ENCODE results near the gene NTM.
A peak's percentile ranks its signal among the peaks of the same experiment; 100 is the strongest.

NTM gene

DNA sequence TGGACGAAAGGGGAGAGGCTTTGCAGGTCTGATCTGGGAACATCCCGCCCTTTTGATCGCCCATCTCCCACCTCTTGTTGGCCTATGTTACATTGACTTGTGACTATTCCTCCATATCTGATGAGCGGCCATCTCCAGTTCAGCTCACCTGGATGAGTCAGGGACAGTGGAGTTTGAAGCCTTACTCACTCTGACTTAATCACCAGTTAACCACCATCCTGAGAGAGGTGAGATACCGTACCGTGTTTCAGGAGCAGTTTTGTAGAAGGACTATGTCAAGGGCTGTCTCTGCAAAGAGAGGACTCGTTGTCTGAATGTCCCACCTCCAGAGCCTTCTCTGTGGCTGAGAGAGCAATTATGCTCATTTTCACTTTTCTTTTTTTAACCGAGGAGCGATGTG is 771.7 kb downstream of the NTM start:
- no peak for DNase-seq

DNA sequence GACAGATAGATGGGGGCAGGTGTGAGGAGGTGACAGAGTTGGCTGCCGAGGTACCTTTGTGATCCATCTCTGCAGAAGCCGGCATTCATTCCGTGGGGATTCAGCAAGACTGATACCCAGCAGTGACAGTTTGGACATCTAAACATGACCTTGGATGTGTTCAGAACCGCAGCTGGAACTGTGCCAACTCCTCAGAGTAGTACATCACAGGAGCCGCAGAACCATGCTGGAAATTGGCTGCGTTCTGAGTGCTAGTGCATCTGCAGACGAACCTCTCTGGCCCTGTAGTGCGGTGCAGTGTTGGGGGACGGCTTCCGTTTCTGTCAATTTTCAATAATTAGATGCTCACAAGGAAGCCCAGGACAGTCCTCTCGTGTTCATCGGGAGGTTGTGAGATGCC is 772.1 kb downstream of the NTM start:
- no peak for DNase-seq

DNA sequence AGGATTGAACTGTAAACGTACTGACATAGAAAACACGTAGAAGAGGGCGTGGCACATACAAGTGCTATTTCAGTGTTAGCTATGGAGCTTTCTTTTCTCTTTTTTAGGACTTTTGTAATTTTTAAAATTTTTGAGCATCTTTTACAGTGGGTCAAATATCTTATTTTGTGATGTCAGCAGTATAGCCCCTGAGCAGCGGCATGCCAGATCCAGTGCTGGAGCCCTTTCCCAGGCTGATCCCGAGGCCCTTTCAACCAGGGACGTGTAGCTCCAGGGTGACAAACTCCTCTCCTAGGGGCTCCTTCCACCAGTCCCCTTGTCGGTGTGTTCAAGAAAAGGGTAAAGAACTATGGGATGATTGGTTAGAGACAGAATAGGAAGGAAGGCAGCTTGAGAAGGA is 777.0 kb downstream of the NTM start:
- DNase-seq = no peak

DNA sequence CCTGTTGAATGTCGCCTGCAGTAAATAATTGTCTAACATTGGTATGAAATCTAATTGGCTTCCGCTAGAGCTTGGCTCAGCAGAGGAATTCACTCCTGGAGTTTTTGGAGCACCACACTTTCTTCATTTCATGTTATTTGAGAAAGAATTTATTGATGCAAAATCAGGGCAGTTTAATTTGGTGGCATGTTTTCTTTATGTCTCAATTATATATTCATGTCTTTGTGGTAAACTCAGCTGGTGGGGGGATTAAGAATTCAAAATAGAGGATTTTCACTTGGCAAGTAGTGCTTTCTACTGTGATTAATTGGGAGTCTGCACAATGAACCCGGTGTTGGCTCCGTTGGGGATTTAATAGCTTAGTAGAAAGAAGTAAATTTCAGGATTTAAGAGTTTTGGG is 784.4 kb downstream of the NTM start:
- DNase-seq = no peak

DNA sequence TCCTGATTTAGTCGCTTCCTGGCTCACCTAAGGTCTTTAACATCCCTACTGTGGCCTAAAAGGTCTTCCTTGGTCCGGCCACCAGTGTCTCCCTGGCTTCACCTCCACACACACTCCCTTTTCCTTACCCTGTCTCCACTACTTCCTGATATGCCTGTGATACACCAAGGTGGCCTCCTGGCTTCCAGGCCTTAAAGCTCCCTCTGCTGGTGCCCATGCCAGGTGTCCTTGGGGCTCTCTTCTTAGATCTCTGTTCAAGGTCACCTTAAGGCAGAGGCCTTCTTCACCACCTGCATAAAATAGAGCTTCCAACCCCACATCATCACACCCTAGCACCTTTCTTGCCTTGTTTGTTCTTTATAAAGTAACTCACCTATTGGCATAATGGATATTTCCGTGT is 787.7 kb downstream of the NTM start:
- DNase-seq = peak; percentile 26

DNA sequence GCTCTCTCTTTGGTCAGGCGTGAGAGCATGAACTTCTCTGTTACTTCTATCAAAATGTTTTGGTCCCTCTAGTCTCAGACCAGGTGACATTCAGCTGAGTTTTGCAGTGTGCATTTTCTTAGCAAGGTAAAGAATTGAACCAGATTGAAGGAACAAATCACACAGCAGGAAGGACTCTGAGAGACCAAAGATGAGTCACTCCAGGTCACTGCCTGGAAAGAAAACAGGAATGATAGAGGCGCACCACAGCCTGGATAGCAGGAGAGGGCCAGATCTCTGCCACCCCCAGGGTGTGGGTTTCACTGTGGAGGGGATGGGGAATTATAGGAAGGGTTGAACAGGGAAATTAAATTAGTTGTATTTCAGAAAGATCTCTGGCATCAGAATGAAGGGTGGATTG is 788.3 kb downstream of the NTM start:
- DNase-seq = no peak

DNA sequence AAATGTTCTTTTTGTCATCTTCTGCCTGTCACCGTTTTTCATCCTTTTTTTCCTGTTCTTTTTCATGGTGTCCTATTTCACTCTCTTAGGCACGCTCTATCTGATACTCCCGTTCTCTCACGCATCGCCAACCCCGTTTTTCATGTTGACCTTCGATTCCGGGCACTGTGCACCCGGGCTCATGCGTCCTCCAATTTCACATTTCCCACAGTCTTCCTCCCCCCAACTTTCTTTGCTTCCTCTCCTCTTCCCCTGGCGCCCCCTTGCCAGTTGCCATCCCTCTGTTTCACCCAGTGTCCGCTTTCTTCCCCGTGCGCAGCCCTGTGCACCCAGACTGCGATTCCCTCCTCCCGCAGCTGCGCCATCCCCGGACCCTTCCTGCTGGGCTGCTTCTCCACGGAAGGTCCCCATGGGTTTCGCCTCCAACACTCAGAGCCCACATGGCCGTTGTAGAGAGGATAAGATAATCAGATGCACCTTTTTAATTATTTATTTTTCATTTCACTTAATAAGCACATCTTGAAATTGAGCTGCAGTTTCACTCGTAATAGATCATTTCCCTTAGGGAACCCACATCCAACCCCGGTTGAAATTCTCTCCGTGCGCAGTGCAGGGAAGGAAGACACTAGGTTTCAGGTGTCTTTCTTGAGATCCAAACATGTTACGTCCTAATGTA is 791.1 kb downstream of the NTM start:
- no peak for DNase-seq

DNA sequence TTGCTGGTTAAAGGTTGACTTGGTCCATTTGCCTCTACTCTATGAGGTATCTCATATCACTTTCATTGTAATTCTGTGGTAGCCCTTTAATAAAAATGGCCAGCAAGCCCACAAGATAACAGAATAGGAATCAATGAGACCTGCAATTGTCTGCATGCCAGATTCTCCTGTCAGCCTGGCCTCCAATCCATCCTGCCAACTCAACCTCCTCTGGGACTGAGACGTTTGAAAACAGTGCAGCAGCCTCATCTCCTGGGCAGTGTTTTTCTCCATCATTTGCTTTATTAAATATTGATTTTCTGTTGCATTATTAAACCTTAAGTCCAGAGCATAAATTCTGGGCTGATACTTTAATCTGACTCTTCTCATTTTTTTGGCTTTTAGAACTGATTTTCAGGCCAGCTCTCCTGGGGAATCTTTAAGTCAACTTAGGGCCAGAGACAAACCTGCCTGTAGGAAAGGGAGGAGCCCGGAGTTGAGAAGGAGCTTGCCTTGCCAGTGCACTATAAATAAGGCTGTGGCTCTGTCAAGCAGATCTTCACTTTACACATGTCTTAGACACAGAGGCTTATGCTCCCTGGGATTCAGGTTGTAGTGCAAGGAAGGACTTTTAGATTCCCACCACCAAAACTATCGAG is 798.0 kb downstream of the NTM start:
- no peak for DNase-seq

DNA sequence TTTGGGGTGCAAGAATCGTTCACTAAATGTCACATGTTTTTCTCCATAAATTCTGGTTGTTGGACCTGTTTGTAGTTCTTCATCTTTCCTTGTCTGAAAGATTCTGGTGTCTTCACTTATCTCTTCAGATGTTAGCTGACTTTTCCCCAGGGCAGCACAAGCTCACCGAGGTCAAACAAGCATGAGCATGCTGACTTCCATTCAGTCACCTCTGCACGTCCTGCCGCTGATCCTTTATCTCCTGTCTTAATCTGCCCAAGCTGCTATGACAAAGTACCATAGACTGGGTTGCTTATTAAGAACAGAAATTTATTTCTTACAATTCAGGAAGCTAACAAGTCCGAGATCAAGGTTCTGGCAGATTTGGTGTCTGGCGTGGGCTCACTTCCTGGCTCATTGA is 800.6 kb downstream of the NTM start:
- no peak for DNase-seq

DNA sequence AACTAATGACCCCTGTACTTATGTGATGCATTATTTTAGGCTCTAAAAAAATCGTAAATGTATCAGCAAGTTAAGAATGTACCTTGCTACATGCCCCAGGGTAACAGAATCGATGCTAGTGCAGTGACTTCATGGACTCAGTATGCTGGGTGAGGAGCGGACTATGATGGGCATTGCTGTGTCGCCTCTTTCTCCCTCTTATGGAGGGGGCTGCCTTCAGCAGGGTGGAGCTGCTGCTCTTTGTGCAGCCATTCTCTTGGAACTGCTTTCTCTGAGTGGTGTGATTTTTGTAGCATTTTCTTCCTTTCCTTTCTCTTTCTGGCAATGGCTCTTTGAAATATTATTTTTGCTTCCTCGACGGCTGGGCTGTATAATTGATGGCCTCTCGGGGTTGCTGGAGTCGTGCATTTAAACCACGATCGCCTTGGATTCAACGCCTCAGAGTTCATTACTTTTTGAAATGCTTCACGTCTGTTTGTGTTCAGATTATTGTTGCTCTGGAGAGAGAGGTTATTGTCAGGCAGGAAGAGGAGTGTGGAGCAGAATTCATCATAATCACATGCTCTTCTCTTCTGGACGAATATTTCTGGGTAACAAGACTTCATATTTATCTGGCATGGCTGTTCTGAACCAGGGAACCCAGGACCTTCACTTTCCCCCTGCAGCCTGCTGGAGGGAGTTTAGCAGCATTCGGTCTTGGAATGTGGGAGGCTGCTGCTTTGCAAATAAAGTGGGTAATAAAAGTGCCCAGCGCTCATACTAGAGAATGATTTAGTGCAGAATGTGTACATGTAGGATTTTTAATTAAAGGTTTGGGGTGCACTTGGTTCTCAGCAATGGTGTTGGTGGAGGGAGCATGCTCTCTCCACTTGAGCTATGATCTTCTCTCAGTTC is 804.2 kb downstream of the NTM start:
- DNase-seq = no peak

DNA sequence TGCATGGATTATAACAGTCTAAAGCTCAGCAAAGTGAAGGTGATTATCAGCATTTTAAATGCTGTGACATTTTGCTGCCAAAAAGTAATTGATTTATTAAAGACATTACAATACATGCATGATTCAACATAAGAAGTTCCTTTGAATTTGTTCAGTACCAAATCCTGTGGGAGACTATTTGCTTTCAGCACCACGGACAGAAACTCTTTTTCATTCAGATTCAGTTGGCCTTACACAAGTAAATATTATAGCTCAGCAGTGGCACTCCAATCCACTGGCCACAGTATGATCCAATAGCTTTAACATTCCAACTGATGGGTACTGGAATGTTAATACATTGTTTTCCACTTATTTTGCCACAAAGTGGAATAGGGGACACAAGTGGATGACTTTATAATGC is 806.7 kb downstream of the NTM start:
- peak; percentile 20 for DNase-seq

DNA sequence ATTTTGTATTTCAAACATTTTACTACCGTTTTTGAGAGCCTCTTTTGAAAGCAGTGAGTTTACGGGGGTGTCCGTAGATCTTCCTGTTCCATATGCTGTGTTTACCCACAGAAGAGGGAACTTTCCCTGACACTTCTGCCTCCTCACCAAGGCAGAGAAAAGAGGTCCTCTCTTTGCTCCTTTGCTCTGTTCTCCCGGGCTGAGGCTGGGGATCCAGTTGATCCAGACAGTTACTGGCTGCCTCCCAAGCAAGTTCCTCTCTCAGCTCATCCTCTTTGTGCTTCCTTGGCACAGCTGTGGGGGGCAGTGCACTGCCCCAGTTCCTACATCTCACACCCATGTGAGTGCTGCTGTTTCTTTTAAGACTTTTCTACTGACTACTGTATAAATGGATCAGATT is 813.7 kb downstream of the NTM start:
- no peak for DNase-seq

DNA sequence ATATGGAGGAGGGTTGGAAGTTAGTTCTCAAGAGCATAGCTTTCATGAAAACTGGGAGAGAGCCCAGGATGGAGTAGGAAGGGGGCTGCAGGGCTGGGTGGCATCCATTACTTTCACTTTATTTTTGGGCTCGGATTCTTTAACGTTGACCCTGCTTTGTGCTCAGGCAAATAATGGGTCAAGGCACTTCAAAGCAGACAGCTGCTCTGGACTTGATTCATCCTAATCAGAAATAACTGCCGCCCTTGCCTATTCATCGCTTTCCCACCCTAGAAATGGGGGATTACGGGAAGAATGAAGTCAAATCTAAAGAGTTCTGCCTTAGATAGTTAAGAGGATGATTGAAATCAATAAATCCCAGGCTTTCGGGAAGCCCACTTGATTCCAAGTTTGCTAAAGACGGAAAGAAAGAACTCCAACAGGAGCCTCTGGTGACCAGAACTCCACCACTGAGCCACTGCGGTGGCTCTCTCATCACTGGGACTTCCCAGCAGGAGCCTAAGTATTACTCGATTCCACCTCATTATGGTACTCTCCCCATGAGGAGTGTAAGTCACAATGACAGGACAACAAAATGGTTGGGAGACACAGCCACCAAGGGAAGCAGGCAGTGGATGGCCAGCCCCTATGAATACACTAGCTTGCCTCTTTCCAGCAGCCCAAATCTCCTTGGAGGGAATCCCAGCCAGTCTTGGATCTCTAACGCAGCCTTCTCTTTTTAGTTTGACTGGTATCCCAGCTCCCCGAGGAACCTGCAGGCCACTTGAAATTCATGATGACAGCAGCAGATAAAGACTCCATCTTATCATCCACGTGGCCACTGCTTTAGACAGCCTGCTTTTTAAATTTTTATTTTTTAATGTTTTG is 815.5 kb downstream of the NTM start:
- no peak for DNase-seq

DNA sequence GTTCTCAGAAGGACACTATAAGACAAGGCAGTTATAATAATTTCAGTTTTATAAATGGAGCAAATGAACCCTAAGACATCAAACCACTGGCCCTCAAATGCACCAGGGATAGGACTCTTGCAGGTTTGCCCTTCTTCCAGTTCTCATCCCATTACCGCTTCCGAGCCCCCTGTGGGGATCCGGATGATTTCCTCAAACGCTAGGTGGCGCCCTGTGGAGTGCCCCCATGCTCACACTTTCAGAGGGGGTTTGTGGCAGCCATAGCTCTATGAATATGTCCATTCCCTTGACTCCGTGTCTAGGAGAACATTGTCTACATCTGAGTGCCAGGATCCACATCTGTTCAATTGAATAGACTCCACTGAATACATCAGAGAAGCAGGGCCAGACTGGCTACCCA is 816.3 kb downstream of the NTM start:
- DNase-seq = no peak

DNA sequence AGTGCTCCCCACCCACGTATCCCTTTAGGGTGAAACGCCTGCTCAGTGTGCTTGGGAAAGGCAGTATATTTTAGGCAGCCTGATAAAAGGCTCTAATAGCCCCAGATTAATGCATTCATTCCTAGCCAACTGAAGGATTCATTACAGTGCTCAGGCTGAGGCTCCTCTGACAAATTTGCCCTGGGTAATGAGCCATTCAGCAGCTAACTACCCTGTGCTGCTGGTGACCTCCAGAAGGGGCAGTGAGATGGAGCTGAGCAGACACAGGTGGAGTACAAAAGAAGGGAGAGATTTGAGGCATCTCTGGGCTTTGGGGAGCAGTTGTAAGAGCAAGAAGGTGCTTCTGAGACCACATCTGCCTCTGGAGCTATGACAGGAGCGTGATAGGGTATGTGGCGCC is 817.0 kb downstream of the NTM start:
- DNase-seq = no peak

DNA sequence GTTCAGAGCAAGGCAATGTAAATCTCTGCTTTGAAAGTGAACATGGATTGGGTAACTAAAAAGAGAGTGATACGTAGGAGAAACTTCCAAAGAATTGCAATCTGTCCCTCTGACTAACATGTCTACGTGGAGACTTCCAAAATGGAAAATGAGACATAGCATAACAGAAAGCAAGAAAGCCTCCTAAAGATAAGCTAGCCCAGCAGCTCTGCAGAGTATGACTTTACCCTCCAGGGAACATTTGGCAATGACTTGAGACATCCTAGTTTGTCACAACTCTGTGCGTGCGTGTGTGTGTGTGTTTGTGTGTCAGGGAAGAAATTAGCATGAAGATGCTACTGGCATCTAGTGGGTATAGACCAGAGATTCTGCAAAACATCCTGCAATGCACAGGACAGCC is 817.4 kb downstream of the NTM start:
- DNase-seq = no peak

DNA sequence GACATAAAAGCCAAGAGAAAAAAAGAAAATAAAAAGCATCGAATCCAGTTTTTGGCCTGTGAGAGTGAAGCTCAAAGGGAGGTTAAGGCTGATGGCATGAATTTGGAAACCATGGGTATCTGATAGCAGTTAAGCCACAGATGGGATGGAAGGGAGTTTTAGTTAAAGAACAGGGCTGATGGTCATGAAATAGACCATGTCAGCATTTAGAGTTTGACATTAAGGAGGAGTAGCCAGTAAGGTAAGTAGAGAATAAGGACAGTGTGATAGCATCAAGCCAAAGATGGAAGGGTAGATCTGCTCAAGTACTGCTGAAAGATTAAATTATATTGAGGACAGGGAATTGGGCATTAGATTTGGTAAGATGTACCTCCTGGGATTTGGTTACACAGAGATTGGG is 826.5 kb downstream of the NTM start:
- no peak for DNase-seq

DNA sequence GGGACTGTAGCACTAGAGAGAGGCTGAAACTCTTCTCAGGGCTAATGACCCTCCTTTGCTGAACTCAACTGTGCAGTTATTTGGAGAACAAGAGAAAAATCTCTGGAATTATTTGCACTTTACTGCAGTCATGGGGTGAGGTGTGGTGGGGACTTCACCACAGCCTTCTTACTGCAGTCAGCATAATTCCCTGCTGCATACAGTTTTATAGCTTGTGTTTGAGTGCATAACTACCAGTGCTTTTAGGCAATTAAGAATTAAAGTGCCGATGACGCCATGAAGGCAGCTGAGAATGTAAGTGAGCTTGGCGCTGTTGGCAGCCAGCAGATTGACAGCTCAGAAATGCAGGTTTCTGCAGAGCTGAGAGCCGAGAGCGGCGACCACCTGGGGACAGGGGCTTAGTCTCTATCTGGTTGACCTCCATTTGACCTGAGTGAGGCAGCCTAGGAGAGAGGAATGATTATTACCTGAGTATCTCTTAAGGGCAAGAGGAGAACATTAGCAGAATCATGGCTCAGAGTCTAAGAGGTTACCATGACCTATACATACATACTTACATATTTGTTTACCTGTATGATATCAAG is 830.0 kb downstream of the NTM start:
- no peak for DNase-seq

DNA sequence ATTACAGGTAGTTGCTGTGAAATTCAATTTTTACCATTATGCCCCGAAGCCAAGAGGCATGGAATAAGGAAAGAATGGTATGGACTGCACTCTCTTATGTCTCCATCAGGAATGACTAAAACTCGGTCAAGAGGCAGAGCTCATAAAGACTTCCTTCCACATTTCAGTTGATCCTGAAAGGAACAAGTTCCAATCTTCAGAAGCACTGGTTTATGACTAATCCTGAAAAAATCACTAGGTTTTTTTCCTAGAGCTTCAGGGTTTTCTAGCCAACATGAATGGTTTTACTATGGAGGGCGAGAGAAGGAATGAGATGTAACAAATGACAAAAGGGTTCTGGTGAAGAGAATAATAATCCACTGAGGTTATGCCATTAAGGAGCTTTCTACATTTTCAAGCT is 832.2 kb downstream of the NTM start:
- DNase-seq = no peak

DNA sequence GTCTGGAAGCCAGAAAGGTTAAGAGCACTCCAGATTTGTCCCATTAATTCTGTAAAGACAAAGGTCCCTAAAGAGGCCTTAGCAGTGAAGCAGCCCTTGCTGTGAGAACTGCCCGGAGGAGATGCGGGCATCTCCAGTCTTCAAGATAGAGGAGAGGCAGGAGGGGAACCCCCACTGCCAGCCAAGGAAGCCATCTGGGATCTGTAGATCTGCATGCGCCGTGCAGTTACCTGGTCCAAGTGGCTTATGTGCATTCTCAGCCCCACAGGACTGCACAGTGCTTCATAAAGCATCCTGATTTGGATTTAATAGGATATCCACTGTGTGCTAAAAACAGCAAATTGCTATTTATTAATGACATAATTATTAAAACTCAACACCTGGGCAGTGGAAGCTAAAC is 834.6 kb downstream of the NTM start:
- no peak for DNase-seq

DNA sequence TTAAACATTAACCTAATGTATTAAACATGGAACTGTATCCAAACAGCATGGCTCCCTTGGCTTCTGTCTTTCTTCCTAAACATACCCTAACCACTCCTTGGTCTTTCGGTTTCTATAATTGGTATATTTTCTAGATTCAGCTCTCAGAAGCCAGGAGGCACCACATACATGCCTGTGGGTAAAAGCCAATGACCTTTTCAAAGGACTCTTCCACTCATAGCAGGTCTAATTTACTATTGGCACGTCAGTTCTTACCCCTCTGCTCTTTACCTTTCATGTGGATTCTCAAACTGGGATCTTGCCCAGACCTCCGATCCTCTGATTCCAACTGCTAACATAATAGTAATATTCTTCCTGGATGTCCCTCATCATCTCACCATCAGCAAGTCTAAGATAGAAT is 835.1 kb downstream of the NTM start:
- DNase-seq = no peak

DNA sequence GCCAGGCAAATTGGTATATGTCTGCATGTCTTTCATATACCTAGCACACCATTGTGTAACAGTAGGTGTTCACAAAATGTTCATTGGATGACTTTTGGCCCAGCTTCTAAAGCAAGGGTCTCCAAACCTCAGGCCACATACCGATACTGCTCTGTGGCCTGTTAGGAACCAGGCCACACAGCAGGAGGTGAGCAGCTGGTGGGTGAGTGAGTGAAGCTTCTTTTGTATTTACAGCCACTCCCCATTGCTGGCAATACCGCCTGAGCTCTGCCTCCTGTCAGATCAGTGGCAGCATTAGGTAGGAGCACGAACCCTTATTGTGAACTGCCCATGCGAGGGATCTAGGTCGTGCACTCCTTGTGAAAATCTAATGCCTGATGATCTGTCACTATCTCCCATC is 836.6 kb downstream of the NTM start:
- DNase-seq = no peak
